Stimulated activated CD4-positive, alpha-beta T cell treated with anti-CD3 and anti-CD28 coated beads, Interleukin-15, amount 100 ng/mL, for 1 hour (primary cell): ENCODE measurements around the gene GALNT18.

ENCODE experiments used
- DNase-seq, 2 donors: peaks; one replicate each; pipeline ENCODE4 v3.0.0-alpha.2; 2020; ENCODE audit warnings: low read depth in 1 of 2, low spot score in 1 of 2

Gene GALNT18

DNA sequence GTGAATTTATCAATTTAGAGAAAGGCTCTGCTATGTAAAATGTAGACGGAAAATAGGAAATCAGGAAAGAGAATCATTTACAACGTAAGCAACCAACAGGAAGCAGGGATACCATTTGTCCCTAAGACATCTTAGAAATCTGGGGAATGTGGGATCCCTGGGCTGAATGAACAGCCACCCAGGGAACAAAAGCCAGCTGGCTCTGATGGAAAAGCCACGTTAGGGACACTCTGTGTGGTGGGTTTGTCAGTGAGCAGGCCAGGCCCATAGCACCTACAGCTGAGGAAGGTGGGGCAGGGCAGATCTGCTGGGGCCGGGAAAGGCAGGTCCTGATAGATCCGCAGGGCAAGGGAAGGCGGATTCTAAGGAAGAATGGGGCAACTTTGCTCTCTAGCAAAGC lies 181.7 kb downstream of the GALNT18 start:
- DNase-seq: no peak

- no peak for DNase-seq
These were observed 182.2 kb downstream of the GALNT18 start for GRCh38 chr11:11439591-11439990.

GRCh38 chr11:11436715-11437313 lies 185.0 kb downstream of the GALNT18 start:
- no peak for DNase-seq

DNA sequence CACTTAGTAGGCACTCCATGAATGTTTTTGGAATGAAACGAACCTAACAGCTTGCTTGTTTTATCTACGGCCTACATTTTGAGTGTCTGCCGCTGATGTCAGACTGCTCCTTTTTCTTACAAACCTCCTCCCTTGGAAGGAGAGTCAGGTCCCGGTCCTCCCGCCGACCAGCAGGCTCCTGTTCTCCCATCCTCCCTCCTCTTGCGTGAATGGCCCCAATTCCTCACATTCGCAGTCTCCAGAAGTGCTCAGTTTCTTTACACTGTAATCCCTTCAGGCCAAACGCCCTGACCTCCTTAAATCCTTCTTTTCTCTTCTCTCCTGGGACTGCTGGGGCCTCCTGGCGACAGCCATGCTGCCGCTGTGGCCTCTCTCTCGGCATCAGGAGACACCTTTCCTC lies 186.2 kb downstream of the GALNT18 start:
- DNase-seq: no peak

GRCh38 chr11:11433960-11434359 lies 187.8 kb downstream of the GALNT18 start:
- no peak for DNase-seq

- DNase-seq: no peak
These were observed 189.0 kb downstream of the GALNT18 start for GRCh38 chr11:11432621-11433319.

- no peak for DNase-seq
These were observed 191.4 kb downstream of the GALNT18 start for GRCh38 chr11:11430431-11430830.

GRCh38 chr11:11428714-11429113 lies 193.1 kb downstream of the GALNT18 start:
- no peak for DNase-seq

DNA sequence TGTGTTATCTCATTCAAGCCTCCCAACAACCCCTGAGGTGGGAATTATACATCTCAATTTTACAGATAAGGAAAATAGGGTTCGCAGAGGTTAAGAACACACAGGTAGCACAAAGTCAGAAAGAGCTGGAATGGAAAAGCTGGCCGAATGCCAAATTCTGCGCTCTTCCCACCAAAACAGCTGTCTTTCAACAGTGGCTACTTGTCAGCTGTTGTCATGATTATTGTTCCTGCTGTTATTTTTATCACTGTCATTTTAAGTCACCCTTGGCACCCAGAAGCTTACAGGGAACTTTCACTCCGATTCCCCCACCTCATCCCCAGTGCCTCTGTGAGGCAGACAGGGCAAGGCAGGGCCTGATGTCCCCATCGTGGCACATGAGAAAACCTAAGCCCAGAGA lies 194.3 kb downstream of the GALNT18 start:
- DNase-seq: no peak

- no peak for DNase-seq
These were observed 194.7 kb downstream of the GALNT18 start for GRCh38 chr11:11427140-11427539.

GRCh38 chr11:11426226-11426952 lies 195.4 kb downstream of the GALNT18 start:
- no peak for DNase-seq

- DNase-seq: no peak
These were observed 196.0 kb downstream of the GALNT18 start for GRCh38 chr11:11425806-11426205.

GRCh38 chr11:11424688-11425087 lies 197.1 kb downstream of the GALNT18 start:
- DNase-seq: no peak

- DNase-seq: no peak
These were observed 199.2 kb downstream of the GALNT18 start for GRCh38 chr11:11422411-11423128.

DNA sequence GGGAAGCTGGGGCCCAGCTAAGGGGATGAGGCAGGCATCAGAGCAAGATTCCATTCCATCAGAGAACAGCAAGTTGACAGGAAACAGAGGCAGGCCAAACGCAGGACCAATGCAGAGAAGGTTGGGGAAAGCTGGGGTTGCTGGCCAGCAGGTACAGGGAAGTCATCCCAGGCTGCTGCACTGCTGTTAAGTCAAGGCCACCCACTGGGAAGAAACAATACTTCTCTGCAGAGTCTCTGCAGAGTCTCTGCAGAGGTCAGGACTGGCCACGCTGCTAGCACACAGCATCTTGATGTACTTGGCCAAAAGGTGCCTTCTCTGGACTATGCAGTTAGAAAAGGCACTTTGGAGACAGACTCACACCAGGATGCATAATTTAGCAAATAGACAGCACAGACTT lies 200.3 kb downstream of the GALNT18 start:
- DNase-seq: no peak

GRCh38 chr11:11420899-11421285 lies 200.9 kb downstream of the GALNT18 start:
- DNase-seq: no peak

GRCh38 chr11:11420191-11420898 lies 201.5 kb downstream of the GALNT18 start:
- no peak for DNase-seq

DNA sequence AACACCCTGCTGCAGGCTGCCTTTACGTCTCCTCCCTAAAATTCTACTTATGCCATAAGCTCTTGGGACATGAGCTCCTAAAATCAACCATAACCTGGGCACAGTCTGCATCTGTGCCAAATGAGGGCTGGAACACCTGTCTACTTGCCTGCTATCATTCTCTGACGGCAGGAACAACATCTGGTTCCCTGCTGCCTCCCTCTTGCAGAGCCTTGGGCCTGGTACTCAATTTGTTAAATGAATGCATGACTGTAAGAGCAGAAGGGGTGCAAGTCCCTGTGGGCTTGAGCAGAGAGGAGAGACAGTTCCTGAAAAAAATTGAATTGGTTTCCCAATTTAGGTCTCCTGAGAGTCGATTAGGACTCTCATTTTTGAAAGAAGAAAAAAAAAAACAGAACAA lies 202.1 kb downstream of the GALNT18 start:
- no peak for DNase-seq

DNA sequence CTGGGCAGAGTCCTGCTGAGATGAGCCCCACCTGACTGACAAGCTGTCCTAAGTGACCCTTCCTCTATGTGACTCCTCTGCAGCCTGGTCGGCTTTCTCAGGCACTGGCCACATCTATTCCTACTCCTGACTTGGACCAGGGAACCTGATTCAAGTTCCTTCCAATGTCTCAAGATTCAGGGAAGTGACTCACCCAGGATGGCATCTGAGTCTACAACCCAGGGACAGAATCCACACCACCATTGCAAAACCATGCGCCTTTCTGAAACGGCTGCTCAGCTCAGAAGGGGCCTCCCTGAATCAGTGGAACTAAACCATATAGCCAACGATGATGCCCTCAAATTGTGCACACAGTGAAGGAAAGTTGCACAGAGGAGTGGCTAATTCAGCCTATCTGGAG lies 204.9 kb downstream of the GALNT18 start:
- DNase-seq: no peak

- DNase-seq: no peak
These were observed 205.3 kb downstream of the GALNT18 start for GRCh38 chr11:11416502-11416901.

- no peak for DNase-seq
These were observed 205.9 kb downstream of the GALNT18 start for GRCh38 chr11:11415901-11416300.
